SK-N-SH (cell line): ENCODE results near the gene ZNF527.
"Not testable (repeated sequence)": the region's sequence is repeated elsewhere in the genome, so short reads cannot be mapped to it uniquely, and the experiment has no call there.

Experiments used
- CTCF ChIP-seq: fragments of 200-600 bp; sonication (generic); IDR thresholded peaks from 2 replicates; pipeline ENCODE4 v1.6.1; 2017; ENCODE audit warnings: antibody characterized with exemption, mild to moderate bottlenecking, moderate library complexity
- ELF1 ChIP-seq: IDR thresholded peaks from 2 replicates; pipeline ENCODE4 v1.4.0; 2012
- MAX ChIP-seq: IDR thresholded peaks from 2 replicates; pipeline ENCODE4 v1.4.0; 2012; ENCODE audit warnings: low read depth
- NFIC ChIP-seq: IDR thresholded peaks from 2 replicates; pipeline ENCODE4 v1.4.0; 2012; ENCODE audit warnings: borderline replicate concordance
- POLR2AphosphoS5 ChIP-seq: IDR thresholded peaks from 2 replicates; pipeline ENCODE4 v1.6.1; 2012; ENCODE audit warnings: low read depth, low read length
- RCOR1 ChIP-seq: fragments of 150-350 bp; IDR thresholded peaks from 2 replicates; pipeline ENCODE4 v1.6.1; 2017; ENCODE audit warnings: antibody characterized with exemption, low read length
- RXRA ChIP-seq: IDR thresholded peaks from 2 replicates; pipeline ENCODE4 v1.4.0; 2012; ENCODE audit warnings: low read depth, mild to moderate bottlenecking, borderline replicate concordance
- TAF1 ChIP-seq: IDR thresholded peaks from 2 replicates; pipeline ENCODE4 v1.6.1; 2012; ENCODE audit warnings: low read depth, mild to moderate bottlenecking, low read length, moderate library complexity, borderline replicate concordance
- TCF12 ChIP-seq: IDR thresholded peaks from 2 replicates; pipeline ENCODE4 v1.4.0; 2012
- USF2 ChIP-seq: fragments of 150-350 bp; IDR thresholded peaks from 2 replicates; pipeline ENCODE4 v1.6.1; 2017; ENCODE audit warnings: antibody characterized with exemption, low read length, low read depth, borderline replicate concordance
- YY1 ChIP-seq: IDR thresholded peaks from 2 replicates; pipeline ENCODE4 v1.4.0; 2012; ENCODE audit warnings: low read depth, mild to moderate bottlenecking
- TF ChIP-seq, protein P1 (sequence below): IDR thresholded peaks from 2 replicates; pipeline ENCODE4; 2012

GRCh38 chr19:37406140-37406846 lies 35.4 kb downstream of the ZNF527 start:
- not testable (repeated sequence) for TF ChIP-seq ELF1, RCOR1, CTCF, MAX, NFIC, TAF1, TCF12, USF2, POLR2AphosphoS5, YY1, RXRA
- TF ChIP-seq, protein P1, sequence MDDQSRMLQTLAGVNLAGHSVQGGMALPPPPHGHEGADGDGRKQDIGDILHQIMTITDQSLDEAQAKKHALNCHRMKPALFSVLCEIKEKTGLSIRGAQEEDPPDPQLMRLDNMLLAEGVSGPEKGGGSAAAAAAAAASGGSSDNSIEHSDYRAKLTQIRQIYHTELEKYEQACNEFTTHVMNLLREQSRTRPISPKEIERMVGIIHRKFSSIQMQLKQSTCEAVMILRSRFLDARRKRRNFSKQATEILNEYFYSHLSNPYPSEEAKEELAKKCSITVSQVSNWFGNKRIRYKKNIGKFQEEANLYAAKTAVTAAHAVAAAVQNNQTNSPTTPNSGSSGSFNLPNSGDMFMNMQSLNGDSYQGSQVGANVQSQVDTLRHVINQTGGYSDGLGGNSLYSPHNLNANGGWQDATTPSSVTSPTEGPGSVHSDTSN = not testable (repeated sequence)
